Skeletal muscle satellite cell (primary cell): ENCODE measurements around the gene AK9.
"Not testable (repeated sequence)": the region's sequence is repeated elsewhere in the genome, so short reads cannot be mapped to it uniquely, and the experiment has no call there.

Experiments used
- H3K27me3 ChIP-seq: 2 replicates; pipeline ENCODE4 v1.7.0; 2013; ENCODE audit warnings: low read length; ENCODE audit not compliant: control insufficient read depth, insufficient read depth
- H3K36me3 ChIP-seq: 2 replicates; pipeline ENCODE4 v1.7.0; 2013; ENCODE audit warnings: mild to moderate bottlenecking, control low read depth, low read length; ENCODE audit not compliant: insufficient read depth
- H3K4me1 ChIP-seq: 2 replicates; pipeline ENCODE4 v1.7.0; 2013; ENCODE audit warnings: low read length; ENCODE audit not compliant: control insufficient read depth, insufficient read depth
- H3K4me2 ChIP-seq: 2 replicates; pipeline ENCODE4 v1.7.0; 2013; ENCODE audit warnings: mild to moderate bottlenecking, low read length
- H3K4me3 ChIP-seq: 2 replicates; pipeline ENCODE4 v1.7.0; 2013; ENCODE audit warnings: low read length
- H3K9ac ChIP-seq: 2 replicates; pipeline ENCODE4 v1.7.0; 2013; ENCODE audit warnings: mild to moderate bottlenecking, low read depth, low read length, moderate library complexity
- H3K9me3 ChIP-seq: replicated peaks from 2 replicates; pipeline ENCODE4 v1.7.0; 2013; ENCODE audit warnings: mild to moderate bottlenecking, control low read depth, low read length

The AK9 gene

GRCh38 chr6:109693111-109693510 lies 2.1 kb upstream of the AK9 start:
- H3K27me3 ChIP-seq, result no peaks in the 10 kb centered on the region
- no peak overlapping the region for H3K4me3 ChIP-seq
- H3K9ac ChIP-seq, result no peak overlapping the region
- no peak overlapping the region for H3K4me2 ChIP-seq
- no peaks in the 10 kb centered on the region for H3K4me1 ChIP-seq
- H3K36me3 ChIP-seq, result no peaks in the 10 kb centered on the region
- no peaks in the 10 kb centered on the region for H3K9me3 ChIP-seq

- H3K9ac ChIP-seq, result peak overlapping the region; percentile 88
- no peaks in the 10 kb centered on the region for H3K27me3 ChIP-seq
- no peaks in the 10 kb centered on the region for H3K36me3 ChIP-seq
- H3K9me3 ChIP-seq, result no peaks in the 10 kb centered on the region
- H3K4me3 ChIP-seq, result peak overlapping the region; percentile 87
- H3K4me2 ChIP-seq, result peak overlapping the region; percentile 89
- peaks cover 16% of the 10 kb centered on the region for H3K4me1 ChIP-seq
These were observed 647 bp downstream of the AK9 start for GRCh38 chr6:109690373-109690736.

GRCh38 chr6:109687271-109687761 lies 3.7 kb downstream of the AK9 start:
- no peak overlapping the region for H3K4me3 ChIP-seq
- H3K36me3 ChIP-seq, result no peaks in the 10 kb centered on the region
- H3K4me1 ChIP-seq, result peaks cover 16% of the 10 kb centered on the region
- peak overlapping the region; percentile 18 for H3K4me2 ChIP-seq
- H3K9ac ChIP-seq, result no peak overlapping the region
- no peaks in the 10 kb centered on the region for H3K27me3 ChIP-seq
- no peaks in the 10 kb centered on the region for H3K9me3 ChIP-seq

- no peaks in the 10 kb centered on the region for H3K27me3 ChIP-seq
- no peaks in the 10 kb centered on the region for H3K9me3 ChIP-seq
- H3K4me1 ChIP-seq, result peaks cover 16% of the 10 kb centered on the region
- peak overlapping the region; percentile 18 for H3K4me2 ChIP-seq
- no peak overlapping the region for H3K9ac ChIP-seq
- H3K36me3 ChIP-seq, result no peaks in the 10 kb centered on the region
- H3K4me3 ChIP-seq, result no peak overlapping the region
These were observed 4.3 kb downstream of the AK9 start for GRCh38 chr6:109686566-109687265.

GRCh38 chr6:109678661-109679505 lies 12.1 kb downstream of the AK9 start:
- not testable (repeated sequence) for H3K4me1 ChIP-seq, H3K4me2 ChIP-seq, H3K4me3 ChIP-seq, H3K9ac ChIP-seq, H3K9me3 ChIP-seq, H3K36me3 ChIP-seq, H3K27me3 ChIP-seq

GRCh38 chr6:109678240-109678639 lies 12.8 kb downstream of the AK9 start:
- Histone ChIP-seq H3K27me3 (no peaks in the 10 kb centered on the region), H3K4me2 (no peak overlapping the region), H3K36me3 (no peaks in the 10 kb centered on the region), H3K4me3 (no peak overlapping the region), H3K4me1 (no peaks in the 10 kb centered on the region), H3K9ac (no peak overlapping the region), H3K9me3 (no peaks in the 10 kb centered on the region)

- H3K36me3 ChIP-seq, result no peaks in the 10 kb centered on the region
These were observed 14.3 kb downstream of the AK9 start for GRCh38 chr6:109676724-109677123.

GRCh38 chr6:109672839-109673238 lies 18.2 kb downstream of the AK9 start:
- Histone ChIP-seq H3K4me1 (peaks cover 12% of the 10 kb centered on the region), H3K4me2 (no peak overlapping the region), H3K4me3 (no peak overlapping the region), H3K36me3 (no peaks in the 10 kb centered on the region), H3K9ac (no peak overlapping the region), H3K27me3 (no peaks in the 10 kb centered on the region), H3K9me3 (no peaks in the 10 kb centered on the region)

More at GRCh38 chr6:109676724-109677123, 14.3 kb downstream of the AK9 start:
- Histone ChIP-seq H3K4me1 (peaks cover 6% of the 10 kb centered on the region), H3K9me3 (no peaks in the 10 kb centered on the region), H3K4me2 (no peak overlapping the region), H3K27me3 (no peaks in the 10 kb centered on the region), H3K4me3 (no peak overlapping the region), H3K9ac (no peak overlapping the region)

GRCh38 chr6:109672175-109672574 lies 18.8 kb downstream of the AK9 start:
- peaks cover 12% of the 10 kb centered on the region for H3K4me1 ChIP-seq
- H3K9ac ChIP-seq, result no peak overlapping the region
- H3K4me2 ChIP-seq, result no peak overlapping the region
- no peaks in the 10 kb centered on the region for H3K27me3 ChIP-seq
- H3K4me3 ChIP-seq, result no peak overlapping the region
- H3K9me3 ChIP-seq, result no peaks in the 10 kb centered on the region
- no peaks in the 10 kb centered on the region for H3K36me3 ChIP-seq

- Histone ChIP-seq H3K36me3 (no peaks in the 10 kb centered on the region), H3K9me3 (no peaks in the 10 kb centered on the region), H3K27me3 (no peaks in the 10 kb centered on the region), H3K9ac (no peak overlapping the region), H3K4me1 (peaks cover 12% of the 10 kb centered on the region), H3K4me3 (no peak overlapping the region), H3K4me2 (no peak overlapping the region)
These were observed 19.3 kb downstream of the AK9 start for GRCh38 chr6:109671733-109672132.

- no peak overlapping the region for H3K4me2 ChIP-seq
- no peak overlapping the region for H3K9ac ChIP-seq
- H3K9me3 ChIP-seq, result no peaks in the 10 kb centered on the region
- H3K36me3 ChIP-seq, result no peaks in the 10 kb centered on the region
- H3K27me3 ChIP-seq, result no peaks in the 10 kb centered on the region
- peaks cover 12% of the 10 kb centered on the region for H3K4me1 ChIP-seq
- H3K4me3 ChIP-seq, result no peak overlapping the region
These were observed 21.2 kb downstream of the AK9 start for GRCh38 chr6:109669811-109670210.
